Measurements from ENCODE around the gene NOTCH1.

NOTCH1 gene

GRCh38 chr9:136457326-136457725 is 88.5 kb downstream of the NOTCH1 start:
- no peak for DNase-seq

DNA sequence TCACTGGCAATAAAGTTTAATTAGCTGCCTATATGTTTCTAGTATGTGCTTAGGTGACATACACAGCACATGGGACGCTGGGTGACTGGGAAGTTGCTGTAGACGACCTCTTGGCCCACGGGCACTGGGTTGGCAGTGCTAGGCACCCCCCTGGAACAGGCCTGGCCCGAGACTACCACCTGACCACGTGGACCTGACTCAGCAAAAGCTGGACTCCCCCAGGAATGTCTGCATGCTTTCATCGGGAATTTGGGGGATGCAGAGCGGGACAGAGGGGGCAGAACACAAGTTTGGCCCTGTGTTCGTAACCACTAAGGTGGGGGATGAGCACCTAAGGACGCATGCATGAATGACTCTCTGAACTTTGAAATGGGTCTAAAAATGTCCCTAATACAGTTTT is 89.6 kb downstream of the NOTCH1 start:
- no peak for DNase-seq

- DNase-seq: no peak
Observed at GRCh38 chr9:136455043-136456002, 90.5 kb downstream of the NOTCH1 start.

- DNase-seq: no peak
Observed at GRCh38 chr9:136454026-136454796, 91.6 kb downstream of the NOTCH1 start.

DNA sequence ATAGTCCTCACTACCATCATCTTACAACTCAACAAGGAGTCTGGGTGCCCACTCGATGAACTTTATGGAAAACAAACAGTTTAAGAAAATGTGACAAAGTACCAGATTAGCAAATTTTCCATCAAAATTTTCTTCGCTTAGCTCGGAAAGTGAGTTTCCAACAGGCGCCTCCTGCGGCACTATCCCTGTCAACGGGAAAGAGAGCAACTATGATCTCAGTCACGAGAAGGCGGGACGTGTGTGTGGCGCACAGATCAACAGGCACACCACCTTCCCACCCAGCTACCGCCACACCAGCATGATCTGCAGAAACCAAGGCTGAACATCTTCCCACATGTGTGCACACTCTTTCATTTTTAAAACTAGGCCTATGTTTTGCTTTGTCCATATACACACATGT is 92.5 kb downstream of the NOTCH1 start:
- no peak for DNase-seq

GRCh38 chr9:136451221-136451877 is 94.5 kb downstream of the NOTCH1 start:
- no peak for DNase-seq

DNA sequence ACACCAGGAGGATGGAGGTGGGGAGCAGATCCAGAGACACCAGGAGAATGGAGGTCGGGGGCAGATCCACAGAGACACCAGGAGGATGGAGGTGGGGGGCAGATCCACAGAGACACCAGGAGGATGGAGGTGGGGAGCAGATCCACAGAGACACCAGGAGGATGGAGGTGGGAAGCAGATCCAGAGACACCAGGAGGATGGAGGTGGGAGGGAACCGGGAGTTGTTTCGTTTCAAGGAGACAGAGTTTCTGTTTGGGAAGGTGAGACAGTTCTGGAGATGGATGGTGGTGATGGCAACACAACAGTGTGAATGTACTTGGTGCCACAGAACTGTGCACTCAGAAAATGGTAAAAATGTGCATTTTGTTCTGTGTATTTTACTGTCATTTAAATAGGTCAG is 97.2 kb downstream of the NOTCH1 start:
- no peak for DNase-seq

GRCh38 chr9:136447173-136447778 is 98.6 kb downstream of the NOTCH1 start:
- no peak for DNase-seq

GRCh38 chr9:136445799-136446198 is 100.0 kb downstream of the NOTCH1 start:
- no peak for DNase-seq
